ENCODE measurements around the gene UBE2V1.

The UBE2V1 gene

GRCh38 chr20:50120935-50121693 lies 8.2 kb upstream of the UBE2V1 start:
- peak; percentile 70 for DNase-seq
- Histone ChIP-seq H4K20me1 (ENCODE audit: insufficient read depth, low read length) (no peaks in the 10 kb centered on the region), H3K27me3 (replicated peaks; ENCODE audit: insufficient read depth, low read length) (no peaks in the 10 kb centered on the region), H3K4me3 (ENCODE audit: low read length) (no peak overlapping the region), H3K36me3 (replicated peaks; ENCODE audit: insufficient read depth, low read length) (no peaks in the 10 kb centered on the region), H3K9ac (ENCODE audit: low read length) (no peak overlapping the region), H3K9me2 (replicated peaks; ENCODE audit: insufficient read depth, low read length) (no peaks in the 10 kb centered on the region), H3K4me2 (ENCODE audit: low read depth, low read length) (peak overlapping the region; percentile 63), H3K9me3 (replicated peaks; ENCODE audit: insufficient read depth, low read length) (no peaks in the 10 kb centered on the region), H3K79me2 (ENCODE audit: low read length) (no peaks in the 10 kb centered on the region), H3F3A (ENCODE audit: insufficient read depth, low read length) (0 out of 2 replicates have a peak, but pooled peaks cover 2% of the 10 kb centered on the region), H2AFZ (ENCODE audit: low read length) (0 out of 2 replicates have a peak overlapping the region, but pooled peaks have one; percentile 34), H3K27ac (ENCODE audit: low read length) (no peak overlapping the region), H3K4me1 (ENCODE audit: low read length) (peaks cover 10% of the 10 kb centered on the region)
- no peak for TF ChIP-seq EZH2phosphoT487 (IDR thresholded peaks at IDR 0.05; ENCODE audit: low read length)
- TF ChIP-seq, protein P1, sequence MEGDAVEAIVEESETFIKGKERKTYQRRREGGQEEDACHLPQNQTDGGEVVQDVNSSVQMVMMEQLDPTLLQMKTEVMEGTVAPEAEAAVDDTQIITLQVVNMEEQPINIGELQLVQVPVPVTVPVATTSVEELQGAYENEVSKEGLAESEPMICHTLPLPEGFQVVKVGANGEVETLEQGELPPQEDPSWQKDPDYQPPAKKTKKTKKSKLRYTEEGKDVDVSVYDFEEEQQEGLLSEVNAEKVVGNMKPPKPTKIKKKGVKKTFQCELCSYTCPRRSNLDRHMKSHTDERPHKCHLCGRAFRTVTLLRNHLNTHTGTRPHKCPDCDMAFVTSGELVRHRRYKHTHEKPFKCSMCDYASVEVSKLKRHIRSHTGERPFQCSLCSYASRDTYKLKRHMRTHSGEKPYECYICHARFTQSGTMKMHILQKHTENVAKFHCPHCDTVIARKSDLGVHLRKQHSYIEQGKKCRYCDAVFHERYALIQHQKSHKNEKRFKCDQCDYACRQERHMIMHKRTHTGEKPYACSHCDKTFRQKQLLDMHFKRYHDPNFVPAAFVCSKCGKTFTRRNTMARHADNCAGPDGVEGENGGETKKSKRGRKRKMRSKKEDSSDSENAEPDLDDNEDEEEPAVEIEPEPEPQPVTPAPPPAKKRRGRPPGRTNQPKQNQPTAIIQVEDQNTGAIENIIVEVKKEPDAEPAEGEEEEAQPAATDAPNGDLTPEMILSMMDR (IDR thresholded peaks at IDR 0.05; ENCODE audit: low read length) = peak; percentile 90

DNA sequence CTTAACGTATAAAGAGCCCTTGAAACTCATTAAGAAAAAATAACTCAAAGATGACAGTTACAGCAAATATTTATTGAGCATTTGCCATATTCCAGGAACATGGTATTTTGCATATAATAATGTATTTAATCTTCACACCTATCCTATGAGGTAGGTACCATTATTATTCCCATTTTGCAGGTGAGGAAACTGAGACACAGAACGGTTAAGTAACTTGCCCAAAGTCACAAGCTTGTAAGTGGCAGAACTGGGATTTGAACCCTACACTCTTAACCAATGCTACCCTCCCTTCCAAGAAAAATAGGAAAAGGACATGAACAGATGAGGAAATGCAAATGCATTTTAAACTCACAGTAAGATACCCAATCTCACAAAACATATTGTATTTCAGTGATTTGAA lies 5.3 kb upstream of the UBE2V1 start:
- H4K20me1 ChIP-seq (ENCODE audit: insufficient read depth, low read length) = no peaks in the 10 kb centered on the region
- no peaks in the 10 kb centered on the region for H3K36me3 ChIP-seq (replicated peaks; ENCODE audit: insufficient read depth, low read length)
- no peak overlapping the region for H3K9ac ChIP-seq (ENCODE audit: low read length)

DNA sequence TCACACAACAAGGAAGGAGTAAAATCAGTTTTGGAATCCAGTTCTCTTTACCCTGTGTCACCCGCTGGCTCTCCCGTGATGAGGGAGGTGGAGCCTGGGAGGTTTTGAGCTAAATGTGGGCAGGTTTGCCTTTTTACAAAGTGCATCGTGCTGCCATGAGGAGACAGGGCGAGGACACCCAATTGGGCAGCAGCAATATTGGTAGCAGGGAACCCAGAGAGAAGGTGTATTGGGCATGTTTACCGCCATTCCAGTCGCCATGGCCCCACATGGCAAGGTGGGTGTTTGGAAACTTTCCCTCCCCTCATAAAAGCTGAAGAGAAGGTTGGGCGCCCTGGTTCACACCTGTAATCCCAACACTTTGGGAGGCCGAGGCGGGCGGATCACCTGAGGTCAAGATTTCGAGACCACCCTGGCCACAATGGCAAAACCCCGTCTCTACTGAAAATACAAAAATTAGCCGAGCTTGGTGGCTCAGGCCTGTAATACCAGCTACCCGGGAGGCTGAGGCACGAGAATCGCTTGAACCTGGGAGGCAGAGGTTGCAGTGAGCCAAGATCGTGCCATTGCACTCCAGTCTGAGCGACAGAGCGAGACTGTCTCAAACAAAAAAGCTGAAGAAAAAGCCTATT lies 3.5 kb upstream of the UBE2V1 start:
- Histone ChIP-seq H3K9me2 (replicated peaks; ENCODE audit: insufficient read depth, low read length) (no peaks in the 10 kb centered on the region), H4K20me1 (ENCODE audit: insufficient read depth, low read length) (no peaks in the 10 kb centered on the region), H3K4me1 (ENCODE audit: low read length) (peaks cover 28% of the 10 kb centered on the region), H3K27me3 (replicated peaks; ENCODE audit: insufficient read depth, low read length) (no peaks in the 10 kb centered on the region), H3K36me3 (replicated peaks; ENCODE audit: insufficient read depth, low read length) (no peaks in the 10 kb centered on the region), H3K9ac (ENCODE audit: low read length) (peak overlapping the region; percentile 20; the same call in 1 of the 2 replicates), H3F3A (ENCODE audit: insufficient read depth, low read length) (peaks cover 20% of the 10 kb centered on the region), H2AFZ (ENCODE audit: low read length) (peak overlapping the region; percentile 56), H3K79me2 (ENCODE audit: low read length) (peaks cover 38% of the 10 kb centered on the region), H3K4me3 (ENCODE audit: low read length) (peak overlapping the region; percentile 74), H3K4me2 (ENCODE audit: low read depth, low read length) (peak overlapping the region; percentile 97), H3K9me3 (replicated peaks; ENCODE audit: insufficient read depth, low read length) (no peaks in the 10 kb centered on the region), H3K27ac (ENCODE audit: low read length) (no peak overlapping the region)
- DNase-seq = no peak
- TF ChIP-seq, protein P1 (IDR thresholded peaks at IDR 0.05; ENCODE audit: low read length) = no peak
- TF ChIP-seq EZH2phosphoT487 (IDR thresholded peaks at IDR 0.05; ENCODE audit: low read length) (no peak), EZH2 (optimal IDR thresholded peaks at IDR 0.05; ENCODE audit: low read depth, low read length) (no peak)

More for the DNA sequence above, 5.3 kb upstream of the UBE2V1 start:
- no peaks in the 10 kb centered on the region for H3K27me3 ChIP-seq (replicated peaks; ENCODE audit: insufficient read depth, low read length)
- H2AFZ ChIP-seq (ENCODE audit: low read length) = no peak overlapping the region
- peaks cover 21% of the 10 kb centered on the region for H3K79me2 ChIP-seq (ENCODE audit: low read length)
- peaks cover 21% of the 10 kb centered on the region for H3F3A ChIP-seq (ENCODE audit: insufficient read depth, low read length)
- no peak for DNase-seq
- H3K9me2 ChIP-seq (replicated peaks; ENCODE audit: insufficient read depth, low read length) = no peaks in the 10 kb centered on the region
- H3K9me3 ChIP-seq (replicated peaks; ENCODE audit: insufficient read depth, low read length) = no peaks in the 10 kb centered on the region
- no peak overlapping the region for H3K27ac ChIP-seq (ENCODE audit: low read length)
- peaks cover 24% of the 10 kb centered on the region for H3K4me1 ChIP-seq (ENCODE audit: low read length)
- TF ChIP-seq, protein P1 (IDR thresholded peaks at IDR 0.05; ENCODE audit: low read length) = no peak
- TF ChIP-seq EZH2phosphoT487 (IDR thresholded peaks at IDR 0.05; ENCODE audit: low read length) (no peak), EZH2 (optimal IDR thresholded peaks at IDR 0.05; ENCODE audit: low read depth, low read length) (no peak)
- H3K4me3 ChIP-seq (ENCODE audit: low read length) = no peak overlapping the region
- no peak overlapping the region for H3K4me2 ChIP-seq (ENCODE audit: low read depth, low read length)
